Ishikawa (cell line): ENCODE data around the gene DGLUCY.

ENCODE experiments used
- CEBPB ChIP-seq: IDR thresholded peaks from 2 replicates; pipeline ENCODE4 v1.6.1; 2012
- CREB1 ChIP-seq: IDR thresholded peaks from 2 replicates; pipeline ENCODE4 v1.6.1; 2012; ENCODE audit warnings: low read depth
- EP300 ChIP-seq: IDR thresholded peaks from 2 replicates; pipeline ENCODE4 v1.6.1; 2012; ENCODE audit warnings: borderline replicate concordance
- NFIC ChIP-seq: IDR thresholded peaks from 2 replicates; pipeline ENCODE4 v1.6.1; 2012
- RAD21 ChIP-seq: IDR thresholded peaks from 2 replicates; pipeline ENCODE4 v1.6.1; 2012; ENCODE audit warnings: low read depth
- TCF12 ChIP-seq: IDR thresholded peaks from 2 replicates; pipeline ENCODE4 v1.6.1; 2012; ENCODE audit warnings: low read depth
- TEAD4 ChIP-seq: IDR thresholded peaks from 2 replicates; pipeline ENCODE4 v1.6.1; 2012
- TF ChIP-seq, protein P1 (sequence below): IDR thresholded peaks from 2 replicates; pipeline ENCODE4 v1.6.1; 2012; ENCODE audit warnings: low read depth, mild to moderate bottlenecking
- TF ChIP-seq, protein P2 (sequence below): IDR thresholded peaks from 2 replicates; pipeline ENCODE4 v1.6.1; 2012

DNA sequence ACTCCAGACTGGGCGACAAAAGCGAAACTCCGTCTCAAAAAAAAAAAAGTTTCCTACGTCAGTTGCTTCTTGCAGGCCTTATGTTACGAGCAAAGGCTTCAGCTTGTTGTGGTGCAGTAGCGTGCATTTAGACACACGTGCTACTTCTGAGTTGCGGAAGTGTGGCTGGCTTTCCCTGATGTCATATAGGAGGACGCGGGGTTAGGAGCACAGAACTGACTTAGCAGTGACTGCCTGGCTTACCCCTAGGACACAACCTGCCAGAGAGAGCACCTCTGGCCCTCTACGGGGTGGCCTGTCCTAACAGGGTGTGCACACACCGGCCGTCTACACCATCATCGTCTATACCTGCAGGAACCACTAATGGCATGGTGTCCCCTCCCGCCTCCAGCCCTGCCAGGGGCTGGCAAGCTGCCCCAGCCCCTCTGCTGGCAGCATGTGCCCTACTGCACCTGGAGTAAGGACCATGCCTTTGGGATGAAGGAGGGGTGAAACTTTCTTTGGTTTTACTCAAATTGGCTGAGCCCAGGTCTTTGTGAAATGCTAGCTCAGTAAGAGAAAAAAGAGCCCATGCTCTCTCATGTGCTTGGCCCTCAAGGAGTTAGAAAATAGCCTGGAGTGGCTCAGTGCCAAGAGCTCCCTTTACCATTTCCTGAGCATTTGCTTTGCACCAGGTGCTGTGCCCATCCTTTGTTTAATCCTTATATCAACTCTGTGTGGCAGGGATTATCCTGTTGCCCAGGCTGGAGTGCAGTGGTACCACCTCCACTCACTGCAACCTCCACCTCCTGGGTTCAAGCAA is 132.4 kb downstream of the DGLUCY start:
- TF ChIP-seq, protein P1, sequence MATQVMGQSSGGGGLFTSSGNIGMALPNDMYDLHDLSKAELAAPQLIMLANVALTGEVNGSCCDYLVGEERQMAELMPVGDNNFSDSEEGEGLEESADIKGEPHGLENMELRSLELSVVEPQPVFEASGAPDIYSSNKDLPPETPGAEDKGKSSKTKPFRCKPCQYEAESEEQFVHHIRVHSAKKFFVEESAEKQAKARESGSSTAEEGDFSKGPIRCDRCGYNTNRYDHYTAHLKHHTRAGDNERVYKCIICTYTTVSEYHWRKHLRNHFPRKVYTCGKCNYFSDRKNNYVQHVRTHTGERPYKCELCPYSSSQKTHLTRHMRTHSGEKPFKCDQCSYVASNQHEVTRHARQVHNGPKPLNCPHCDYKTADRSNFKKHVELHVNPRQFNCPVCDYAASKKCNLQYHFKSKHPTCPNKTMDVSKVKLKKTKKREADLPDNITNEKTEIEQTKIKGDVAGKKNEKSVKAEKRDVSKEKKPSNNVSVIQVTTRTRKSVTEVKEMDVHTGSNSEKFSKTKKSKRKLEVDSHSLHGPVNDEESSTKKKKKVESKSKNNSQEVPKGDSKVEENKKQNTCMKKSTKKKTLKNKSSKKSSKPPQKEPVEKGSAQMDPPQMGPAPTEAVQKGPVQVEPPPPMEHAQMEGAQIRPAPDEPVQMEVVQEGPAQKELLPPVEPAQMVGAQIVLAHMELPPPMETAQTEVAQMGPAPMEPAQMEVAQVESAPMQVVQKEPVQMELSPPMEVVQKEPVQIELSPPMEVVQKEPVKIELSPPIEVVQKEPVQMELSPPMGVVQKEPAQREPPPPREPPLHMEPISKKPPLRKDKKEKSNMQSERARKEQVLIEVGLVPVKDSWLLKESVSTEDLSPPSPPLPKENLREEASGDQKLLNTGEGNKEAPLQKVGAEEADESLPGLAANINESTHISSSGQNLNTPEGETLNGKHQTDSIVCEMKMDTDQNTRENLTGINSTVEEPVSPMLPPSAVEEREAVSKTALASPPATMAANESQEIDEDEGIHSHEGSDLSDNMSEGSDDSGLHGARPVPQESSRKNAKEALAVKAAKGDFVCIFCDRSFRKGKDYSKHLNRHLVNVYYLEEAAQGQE: no peak
- TF ChIP-seq EP300 (no peak), NFIC (no peak), TCF12 (no peak), TEAD4 (no peak), CEBPB (no peak), CREB1 (no peak), RAD21 (no peak)
- TF ChIP-seq, protein P2, sequence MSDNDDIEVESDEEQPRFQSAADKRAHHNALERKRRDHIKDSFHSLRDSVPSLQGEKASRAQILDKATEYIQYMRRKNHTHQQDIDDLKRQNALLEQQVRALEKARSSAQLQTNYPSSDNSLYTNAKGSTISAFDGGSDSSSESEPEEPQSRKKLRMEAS: no peak
